Pulmonary artery endothelial cell (primary cell): ENCODE measurements around the gene MGMT. TPM values are rescaled to one million over a fixed set of nuclear protein-coding genes. Genes with fewer than 3 reads are reported as not detected.

Experiments
- DNase-seq: peaks from one replicate; pipeline ENCODE4 v3.0.0-alpha.2; 2011; ENCODE audit warnings: low read depth, low spot score
- total RNA-seq: library from RNA; depleted of rRNA; stranded (reverse); fragments of >200 nt; gene quantifications from 2 replicates; pipeline ENCODE4 v1.2.3, GENCODE V29; 2014

MGMT gene
- total RNA-seq, 1 donor from 2014 or later: 4.6 TPM

DNA sequence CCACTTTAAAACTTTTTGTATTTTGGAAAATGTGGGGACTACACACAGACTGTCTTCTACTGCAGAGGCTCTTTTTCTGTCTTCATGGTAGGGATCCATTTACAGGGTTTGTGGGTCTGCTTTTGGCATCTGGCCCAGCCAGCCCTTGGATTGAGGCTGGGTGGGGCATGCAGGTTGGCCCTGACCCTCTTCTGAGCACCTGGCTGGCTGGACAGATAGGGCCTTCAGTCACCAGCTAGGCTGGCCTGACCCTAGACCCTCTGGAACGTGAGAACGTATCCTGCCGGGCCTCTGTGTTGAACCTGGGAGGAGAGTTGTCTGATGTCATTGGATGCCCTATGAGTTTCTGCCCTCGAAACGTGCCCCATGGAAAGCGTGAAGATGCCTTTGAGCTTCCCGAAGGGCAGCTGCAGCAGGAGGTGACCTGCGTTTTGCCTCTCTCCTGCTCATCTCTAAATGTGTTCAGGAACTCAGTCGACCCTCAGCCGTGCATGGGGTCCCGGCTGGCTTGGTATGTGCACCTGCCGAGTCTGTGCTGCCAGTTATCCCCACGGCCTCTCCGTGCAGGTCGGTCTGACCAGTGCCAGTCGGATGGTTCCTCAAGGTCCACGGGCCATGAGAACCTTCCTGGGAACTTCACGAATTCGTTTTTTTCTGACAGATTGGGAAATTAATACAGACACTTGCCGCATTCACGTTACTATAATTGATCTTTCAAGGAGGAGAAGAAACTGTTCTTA, 74.9 kb downstream of the MGMT start:
- DNase-seq: no peak

DNA sequence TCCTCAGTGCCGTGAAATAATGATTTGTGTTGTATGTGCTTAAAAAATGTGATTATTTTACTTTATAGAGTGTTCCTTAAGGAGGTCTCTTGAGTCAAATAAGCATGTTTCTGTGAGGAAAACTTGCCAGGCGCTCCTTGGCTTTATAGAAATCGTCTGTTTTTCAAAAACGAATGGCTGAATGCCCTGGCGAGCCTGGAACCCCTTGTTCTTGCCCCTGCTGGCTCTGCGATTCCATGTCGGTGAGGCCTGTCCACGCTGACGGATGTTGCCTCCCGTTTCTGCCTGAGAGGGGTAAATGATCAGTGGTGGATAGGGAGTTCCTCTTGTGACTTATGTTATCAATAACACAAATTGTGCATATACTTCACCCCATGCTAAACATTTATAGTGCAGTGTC, 75.5 kb downstream of the MGMT start:
- DNase-seq: no peak

DNA sequence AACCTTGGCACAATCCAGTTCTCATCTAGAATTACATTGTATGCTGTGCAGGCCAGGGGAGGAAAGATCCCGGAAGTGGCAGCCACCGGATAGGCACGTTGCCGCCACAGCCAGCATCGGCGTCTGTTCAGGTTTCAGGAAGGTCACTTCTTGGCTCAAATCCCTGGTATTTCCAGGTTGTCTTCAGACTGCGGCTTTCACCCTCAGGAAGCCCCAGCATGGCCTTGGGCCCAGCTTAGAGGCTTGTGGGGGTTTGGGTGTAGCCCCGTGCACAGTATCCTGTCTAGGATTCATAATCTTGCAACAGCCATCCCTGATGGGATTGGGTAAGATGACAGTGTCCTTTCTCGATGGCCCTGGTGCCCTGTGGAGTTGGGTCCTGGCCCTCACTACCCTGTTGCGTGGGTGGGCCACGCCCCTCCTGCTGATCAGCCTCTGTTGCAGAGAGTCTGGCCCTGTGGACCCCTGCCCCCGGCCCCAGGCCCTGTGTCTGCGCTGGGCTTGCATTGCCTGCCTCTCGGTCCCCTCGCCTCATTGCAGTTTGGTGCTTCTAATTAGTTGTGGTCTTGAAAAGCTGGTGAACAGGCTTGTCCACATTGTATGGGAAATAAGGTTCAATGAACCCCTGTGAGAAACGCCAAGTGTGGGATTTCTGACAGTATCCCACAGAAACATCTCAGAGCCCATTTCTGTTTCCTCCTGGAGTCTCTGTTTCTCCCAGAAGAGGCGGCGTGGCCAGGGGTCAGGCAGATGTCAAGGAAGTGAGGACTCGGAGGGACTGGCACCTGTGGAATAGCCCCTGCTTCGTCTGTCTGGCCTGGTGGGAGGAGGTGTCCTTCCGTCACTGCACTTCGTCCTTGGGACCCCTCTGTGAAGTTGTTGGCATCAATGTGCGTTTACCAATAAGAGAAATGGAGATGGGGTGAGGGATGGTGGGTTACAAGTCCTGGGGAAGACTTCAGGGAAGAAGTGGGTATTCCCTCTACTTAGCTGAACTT, 77.5 kb downstream of the MGMT start:
- DNase-seq: no peak

DNA sequence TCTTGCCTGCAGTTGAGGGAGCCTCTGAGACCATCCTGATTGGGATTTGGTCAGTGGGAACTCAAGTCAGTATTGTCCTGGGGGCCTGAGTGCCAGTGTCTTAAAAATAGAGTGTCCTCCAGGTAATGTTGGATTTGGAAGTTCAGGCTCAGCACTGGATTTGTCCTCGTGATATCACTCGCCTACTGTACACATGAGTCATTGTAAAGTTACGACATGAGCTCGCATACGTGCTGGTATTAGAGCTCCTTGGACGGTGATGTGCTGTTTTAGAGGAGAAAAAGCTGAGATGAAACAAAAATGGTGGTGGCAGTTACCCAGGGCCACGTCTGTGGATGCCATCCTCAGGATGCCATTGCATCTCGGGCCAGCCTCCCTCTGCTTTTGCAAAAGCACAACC, 78.2 kb downstream of the MGMT start:
- no peak for DNase-seq

DNA sequence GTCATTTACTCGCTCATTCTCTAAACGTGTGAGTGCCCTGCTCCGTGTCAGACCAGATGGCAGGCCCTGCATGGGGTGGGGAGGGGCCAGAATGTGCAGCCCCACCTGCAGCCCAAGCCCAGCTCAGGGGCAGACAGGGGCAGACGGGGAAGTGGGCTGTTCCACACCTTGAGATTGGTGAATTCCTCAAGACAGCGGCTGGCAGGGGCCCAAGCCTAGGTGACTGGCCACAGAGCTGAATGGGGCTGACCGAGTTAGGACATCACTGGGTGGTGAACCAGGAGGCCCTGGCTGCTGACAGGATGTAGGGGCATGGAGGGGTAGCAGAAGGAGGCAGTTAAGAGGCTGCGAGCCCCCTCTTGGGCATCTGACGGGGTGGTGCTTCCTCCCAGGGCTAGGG, 79.1 kb downstream of the MGMT start:
- no peak for DNase-seq

DNA sequence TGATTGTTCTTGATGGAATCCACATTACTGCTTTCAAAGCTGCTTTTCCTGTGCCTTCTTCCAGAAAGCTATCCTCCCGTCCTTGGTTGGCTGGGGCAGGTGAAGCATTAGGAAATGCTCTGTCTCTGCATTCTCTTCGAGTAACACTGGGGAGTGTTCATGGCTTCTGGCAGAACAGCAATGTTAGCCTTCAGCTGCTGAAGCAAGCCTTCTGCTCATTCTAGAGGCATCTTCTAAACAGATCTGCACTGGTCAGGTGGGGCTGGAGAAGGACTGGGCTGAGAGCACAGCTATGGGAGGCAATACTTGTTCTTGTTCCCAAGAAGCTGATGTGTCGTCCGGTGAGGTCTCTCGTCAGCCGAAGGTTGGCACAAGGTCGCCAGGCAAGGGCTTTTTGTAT, 80.6 kb downstream of the MGMT start:
- no peak for DNase-seq

DNA sequence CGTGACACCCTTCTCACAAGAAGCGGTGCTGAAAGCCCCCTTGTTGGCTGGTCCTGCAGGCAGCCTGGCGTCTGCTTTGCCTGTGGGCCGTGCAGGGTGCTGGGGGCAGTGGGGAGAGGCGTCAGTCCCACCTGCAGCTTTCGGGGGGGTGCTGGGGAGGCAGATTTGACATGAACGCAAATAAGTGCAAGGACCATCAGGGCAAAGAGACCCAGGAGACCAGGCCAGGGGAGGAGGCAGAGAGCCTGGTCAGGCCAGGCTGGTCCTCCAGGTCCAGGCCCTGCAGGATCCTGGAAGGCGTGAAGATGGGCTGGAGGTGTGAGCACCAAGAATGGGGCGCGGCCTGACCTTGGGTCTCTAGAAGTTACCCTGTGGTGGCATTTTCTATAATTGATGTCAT, 81.6 kb downstream of the MGMT start:
- DNase-seq: no peak

DNA sequence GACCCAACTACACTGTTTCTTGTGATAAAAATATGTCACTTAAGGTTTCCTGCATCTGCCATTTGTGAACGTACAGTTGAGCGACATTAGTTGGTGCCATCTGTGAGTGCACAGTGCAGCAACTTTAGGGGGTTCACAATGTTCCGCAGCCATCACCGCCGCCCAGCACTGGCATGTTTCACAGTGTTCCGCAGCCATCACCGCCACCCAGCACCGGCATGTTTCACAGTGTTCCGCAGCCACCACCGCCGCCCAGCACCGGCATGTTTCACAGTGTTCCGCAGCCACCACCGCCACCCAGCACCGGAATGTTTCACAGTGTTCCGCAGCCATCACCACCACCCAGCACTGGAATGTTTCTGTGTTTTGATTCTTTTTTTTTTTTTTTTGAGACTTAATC, 83.0 kb downstream of the MGMT start:
- no peak for DNase-seq

DNA sequence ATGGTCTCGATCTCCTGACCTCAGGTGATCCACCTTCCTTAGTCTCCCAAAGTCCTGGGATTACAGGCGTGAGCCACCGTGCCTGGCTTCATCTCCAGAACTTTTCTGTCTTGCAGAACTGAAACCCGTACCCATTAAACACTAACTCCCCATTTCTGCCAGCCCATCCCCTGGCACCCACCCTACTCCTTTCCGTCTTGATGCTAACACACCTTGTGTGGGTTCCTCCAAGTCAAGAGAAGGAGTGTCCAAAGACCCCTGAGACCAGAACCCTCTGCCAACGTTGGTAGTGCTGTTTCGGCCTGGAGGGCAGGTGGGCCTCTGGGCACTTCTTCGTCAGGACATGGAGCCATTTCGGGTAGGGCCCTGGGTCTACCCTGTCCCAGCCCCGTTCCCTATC, 83.6 kb downstream of the MGMT start:
- DNase-seq: no peak

DNA sequence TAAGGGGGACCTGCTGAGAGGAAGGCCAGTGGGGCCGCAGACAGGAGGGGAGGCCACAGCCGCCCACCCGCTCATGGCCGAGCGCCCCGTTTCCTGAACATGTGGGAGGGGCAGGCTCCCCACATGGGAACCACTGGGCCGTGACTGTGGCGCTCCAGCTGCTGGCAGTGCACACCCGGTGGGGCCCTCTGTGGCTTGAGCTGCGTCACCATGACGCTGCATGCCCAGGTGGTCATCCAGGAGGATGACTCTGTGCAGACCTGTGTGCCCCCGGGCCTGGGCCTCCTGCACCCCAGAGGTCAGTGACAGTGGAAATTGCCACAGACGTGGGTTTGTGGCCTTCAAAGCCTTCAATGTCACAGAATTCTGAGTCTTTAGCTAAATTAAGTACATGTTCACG, 85.1 kb downstream of the MGMT start:
- DNase-seq: no peak

DNA sequence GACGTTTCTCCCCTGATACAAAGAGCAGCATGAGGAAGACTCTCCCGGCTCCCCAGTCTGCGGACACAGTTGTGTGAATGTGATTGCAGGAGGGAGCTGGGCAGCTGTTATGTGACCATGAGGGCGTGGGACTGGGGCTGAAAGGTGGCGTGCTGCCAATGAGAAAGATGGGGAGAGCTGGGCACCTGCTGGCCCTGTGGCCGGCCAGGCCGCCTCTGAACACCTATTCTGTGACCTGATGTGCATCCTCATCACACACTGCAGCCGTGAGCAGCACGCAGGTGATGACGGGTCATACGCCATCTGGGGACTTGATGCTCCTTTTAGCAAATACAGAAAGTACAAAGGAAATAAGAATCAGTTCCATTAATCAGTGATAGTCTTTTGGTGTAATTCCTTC, 86.9 kb downstream of the MGMT start:
- no peak for DNase-seq

DNA sequence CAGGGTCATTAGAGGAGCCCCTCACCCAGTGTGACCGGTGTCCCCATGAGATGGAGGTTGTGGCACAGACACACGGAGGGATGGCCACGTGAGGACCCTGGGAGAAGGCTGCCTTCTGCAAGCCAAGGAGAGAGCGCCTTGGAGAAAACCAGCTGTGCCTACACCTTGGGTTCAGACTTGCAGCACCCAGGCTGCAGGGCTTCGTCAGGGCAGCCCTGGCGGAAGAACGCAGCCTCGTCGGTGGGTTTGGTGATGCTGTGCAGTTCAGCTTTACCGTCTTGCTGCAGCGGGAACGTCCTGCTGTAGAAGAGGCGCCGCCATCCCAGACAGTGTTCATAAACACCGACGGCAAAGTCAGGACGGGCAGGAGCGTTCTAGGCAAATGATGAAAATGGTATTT, 89.3 kb downstream of the MGMT start:
- DNase-seq: no peak

DNA sequence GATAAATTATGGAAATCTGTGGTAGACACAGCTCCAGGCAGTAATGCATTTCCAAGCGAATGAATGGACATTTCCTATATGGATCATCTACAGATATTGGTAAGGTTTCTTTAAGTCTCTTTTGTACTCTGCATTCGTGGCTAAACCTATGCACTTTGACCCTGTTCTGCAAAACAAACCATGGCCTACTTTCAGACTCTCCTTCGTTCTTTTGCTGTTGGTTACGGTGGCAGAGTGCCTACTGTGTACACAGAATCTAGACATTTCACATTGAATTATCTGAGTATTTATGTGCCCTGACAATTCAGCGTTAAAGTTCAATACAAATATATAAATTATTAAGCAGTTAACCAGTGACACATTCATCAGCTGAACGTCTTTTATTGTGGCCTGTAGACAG, 93.3 kb downstream of the MGMT start:
- no peak for DNase-seq

DNA sequence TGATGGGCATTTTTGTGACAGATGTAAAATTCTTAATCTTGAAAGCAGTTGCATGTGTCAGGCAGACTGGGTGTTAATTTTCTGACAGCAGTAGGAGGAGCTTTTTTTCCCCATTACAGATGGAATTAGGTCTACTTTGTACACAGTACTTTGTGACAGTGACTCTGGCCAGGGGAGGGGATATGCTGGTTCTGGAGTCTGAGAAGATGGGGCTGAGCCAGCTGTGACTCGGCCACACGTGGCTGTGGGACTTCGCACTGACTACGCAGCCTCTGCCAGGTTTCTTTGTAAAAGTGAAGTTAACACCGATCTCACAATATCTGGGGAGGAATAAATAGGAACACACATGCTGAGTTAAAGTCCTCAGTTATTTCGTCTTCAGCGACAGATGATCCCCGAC, 95.4 kb downstream of the MGMT start:
- no peak for DNase-seq

DNA sequence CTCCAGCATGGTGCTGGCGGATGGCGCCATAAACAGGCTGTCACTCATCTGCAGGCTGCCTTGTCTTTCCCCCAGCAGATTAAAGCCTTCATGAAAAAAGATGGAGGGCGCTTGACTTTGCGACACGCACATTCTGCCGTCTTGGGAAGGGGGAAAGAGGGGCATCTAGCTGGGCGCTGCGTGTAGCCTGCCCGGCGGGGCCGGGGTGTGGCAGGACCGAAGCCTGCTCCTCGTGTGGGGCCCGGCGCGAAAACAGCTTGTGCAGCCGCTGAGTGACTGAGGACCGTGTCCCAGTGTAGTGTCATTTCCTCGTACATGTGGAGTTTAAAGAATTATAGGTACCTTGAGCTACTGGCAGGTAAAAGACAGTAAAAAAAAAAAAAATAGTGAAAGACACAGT, 97.9 kb downstream of the MGMT start:
- DNase-seq: no peak

DNA sequence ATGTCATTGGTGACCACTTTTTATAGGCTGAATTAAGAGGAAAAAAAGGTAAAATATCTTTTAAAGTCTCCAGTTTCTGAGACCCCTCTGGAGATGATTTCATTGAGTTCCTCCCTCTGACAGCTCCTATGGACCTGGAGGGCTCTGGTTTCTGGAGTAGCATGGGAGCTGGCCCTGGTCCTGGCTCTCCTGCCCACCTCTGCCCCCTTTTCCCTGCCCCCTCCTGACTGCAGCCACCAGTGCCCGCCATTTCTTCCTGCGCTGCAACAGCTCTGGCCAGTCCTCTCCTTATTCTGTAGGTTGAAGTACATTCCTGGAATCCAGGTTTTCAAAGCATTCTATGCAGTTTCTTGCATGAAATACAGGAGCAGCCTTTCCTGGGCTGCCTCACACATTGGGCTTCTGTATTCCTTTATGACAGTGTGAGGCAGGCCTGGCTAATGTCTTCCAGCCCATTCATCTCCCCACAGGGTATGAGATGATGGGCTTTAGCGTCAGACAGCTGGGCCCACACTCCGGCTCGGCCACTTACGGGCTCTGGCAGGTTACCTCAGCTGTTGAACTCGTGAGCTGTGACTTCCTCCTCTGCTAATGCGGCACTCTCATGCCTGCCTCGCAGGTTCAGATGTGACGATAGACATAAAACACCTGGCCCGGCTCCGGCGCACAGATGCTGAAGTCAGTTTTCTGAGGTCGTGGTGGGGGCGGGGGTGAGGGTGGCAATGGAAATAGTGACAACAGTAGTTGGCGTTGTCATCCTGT, 101.7 kb downstream of the MGMT start:
- no peak for DNase-seq

DNA sequence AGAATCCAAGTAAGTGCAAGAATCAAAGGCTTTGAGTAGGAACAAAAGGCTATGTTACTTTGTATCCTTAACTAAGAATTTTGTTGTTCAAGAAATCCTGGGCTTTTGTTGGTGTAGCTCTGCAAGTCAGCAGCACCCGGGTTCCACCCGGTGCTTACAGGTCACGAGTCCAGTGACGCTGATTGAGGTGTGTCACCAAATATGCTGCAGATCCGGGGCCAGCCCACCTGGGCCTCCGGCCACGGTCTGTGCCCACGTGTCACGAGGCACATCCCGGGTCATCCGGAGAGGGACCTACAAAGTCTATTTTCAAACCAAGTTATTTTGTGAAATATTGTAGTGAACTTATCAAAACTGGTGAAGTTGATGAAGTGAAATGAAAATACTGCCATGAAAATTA, 103.1 kb downstream of the MGMT start:
- DNase-seq: no peak

DNA sequence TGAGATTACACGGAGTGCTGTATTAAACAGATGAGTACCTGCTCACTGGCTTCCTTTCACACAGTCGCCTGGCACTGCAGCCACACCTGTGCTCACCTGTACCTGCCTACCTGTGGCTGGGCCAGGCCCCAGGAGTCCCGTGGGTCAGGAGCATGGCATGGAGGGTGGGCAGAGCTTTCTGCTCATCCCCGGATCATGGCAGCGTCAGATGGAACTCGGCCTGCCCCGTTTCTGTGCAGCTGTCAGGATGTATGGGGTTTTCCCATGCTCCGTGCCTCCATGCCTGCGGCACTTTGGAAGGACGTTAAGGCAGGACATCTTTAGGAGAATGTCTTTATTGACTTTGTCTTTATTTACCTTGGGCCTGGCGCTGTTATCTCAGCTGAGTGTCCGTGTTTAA, 112.2 kb downstream of the MGMT start:
- no peak for DNase-seq

DNA sequence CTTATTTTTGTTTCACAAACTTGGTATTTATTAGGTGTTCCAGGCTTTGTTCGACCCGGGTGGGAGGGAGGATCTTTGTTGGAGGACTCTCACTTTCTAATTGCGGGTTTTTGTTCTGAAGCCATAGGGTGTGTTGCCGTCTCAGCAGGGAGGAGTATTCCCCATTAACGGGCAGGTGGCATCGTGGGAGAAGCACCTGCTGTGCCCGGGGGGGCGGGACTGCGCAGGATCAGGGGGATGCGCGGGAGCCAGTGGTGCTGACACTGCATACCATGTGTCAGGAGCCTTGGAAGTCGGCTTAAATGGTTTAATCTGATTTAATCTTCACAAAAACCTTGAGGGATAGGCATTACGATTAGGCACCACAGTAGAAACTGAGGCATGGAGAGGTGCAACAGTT, 113.0 kb downstream of the MGMT start:
- no peak for DNase-seq

DNA sequence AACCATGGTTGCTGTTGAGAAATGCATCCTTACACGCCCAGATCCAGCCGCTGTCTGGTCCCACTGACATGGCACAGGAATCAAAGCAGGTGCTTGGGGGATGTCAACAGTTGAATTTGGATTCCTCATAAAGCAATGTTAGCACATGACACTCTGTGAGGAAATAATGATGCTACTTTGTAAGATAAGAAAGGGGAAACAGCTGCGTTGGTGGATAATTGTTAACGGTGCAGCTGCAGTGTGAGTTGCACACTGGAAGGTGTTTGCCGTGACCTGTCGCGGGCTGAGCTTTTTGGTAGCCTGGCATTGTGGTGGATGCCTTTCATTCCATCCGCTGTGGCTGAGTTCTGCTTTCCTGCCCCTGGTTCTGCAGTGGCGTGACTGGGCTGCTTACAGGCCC, 113.9 kb downstream of the MGMT start:
- DNase-seq: no peak

DNA sequence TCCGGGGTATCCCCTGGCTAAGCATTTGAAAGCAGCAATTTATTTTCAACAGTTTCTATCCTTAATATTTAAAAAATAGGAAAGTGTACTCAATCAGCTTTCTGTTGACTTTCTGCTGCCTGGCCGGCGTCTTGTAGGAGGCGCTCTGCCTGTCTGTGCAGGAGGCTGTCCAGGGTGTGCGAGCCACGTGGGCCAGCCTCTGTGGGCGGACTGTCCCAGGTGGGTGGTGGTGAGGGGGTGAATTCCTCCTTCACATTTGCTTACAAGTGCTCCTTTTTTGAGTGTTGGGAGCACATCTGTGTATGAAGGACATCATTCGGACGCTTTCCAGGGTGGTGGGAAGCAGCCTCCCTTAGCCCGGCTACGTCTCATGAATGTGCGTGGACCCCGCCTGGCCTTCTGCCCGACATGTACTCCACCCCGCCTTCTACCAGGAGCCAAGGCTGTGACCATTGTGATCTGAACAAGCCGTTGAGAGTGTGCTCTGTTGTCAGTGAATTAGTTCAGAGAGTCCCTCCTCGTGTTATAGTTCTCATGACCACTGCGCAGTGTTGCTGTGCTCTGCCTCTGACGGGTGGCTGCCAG, 114.9 kb downstream of the MGMT start:
- DNase-seq: no peak

DNA sequence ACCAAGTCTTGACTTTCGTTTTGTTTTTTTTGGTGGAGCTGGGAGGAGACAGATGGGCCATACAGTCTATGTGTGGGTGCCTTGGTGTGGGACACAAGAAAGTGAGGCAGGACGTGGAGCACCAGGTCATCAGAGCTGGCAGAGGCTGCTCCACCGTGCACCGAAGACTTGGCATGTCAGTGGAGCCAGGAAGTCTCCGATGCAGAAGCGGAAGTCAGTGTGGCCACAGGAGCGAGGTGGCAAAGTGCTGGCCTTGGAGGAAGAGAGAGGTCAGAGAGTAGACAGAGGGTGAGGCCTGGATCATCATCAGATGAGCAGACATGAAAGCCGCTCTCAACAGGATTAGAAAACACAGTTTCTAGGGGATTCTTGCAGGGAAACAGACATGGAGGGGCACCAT, 116.8 kb downstream of the MGMT start:
- DNase-seq: no peak
